Measurements from ENCODE around the gene KLHDC1. TPM values are rescaled to one million over a fixed set of nuclear protein-coding genes. Genes with fewer than 3 reads are reported as not detected.
"Not testable (repeated sequence)": the region's sequence is repeated elsewhere in the genome, so short reads cannot be mapped to it uniquely, and the experiment has no call there.

The KLHDC1 gene
- total and polyA plus RNA-seq, 2 donors from 2014 or later = 2.3 to 8.4 TPM

DNA sequence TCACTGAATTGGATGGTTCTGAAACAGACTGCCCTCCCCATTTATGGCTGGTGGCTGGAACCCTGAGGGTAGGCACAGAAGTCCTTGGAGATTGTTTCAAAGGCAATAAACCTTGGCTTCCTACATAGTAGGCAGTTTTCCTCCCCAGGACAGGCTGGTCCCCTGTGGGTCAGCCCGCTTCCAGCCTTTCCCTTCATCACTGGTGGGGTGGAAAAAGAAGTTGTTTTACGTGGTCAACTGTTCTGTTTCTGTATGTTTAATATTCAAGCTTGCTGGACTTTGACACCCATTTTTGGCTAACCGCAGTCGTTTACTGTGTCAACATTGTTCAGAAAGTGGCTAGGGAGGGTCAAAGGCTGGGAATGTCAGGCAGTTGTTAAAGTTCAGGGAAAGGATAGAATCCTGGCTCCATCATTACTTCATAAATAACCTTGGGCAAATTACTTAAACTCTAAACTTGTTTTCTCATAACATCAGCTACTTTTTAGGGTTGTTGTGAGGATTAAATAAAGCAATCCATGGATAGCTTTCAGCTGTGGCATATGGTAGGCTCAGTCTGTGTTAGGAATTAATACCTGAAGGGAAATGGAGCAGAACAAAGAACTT is 77.4 kb downstream of the KLHDC1 start:
- TF ChIP-seq CTCF (IDR thresholded peaks at IDR 0.05; ENCODE audit: borderline replicate concordance, extremely low read depth, insufficient read depth) = no peak
- DNase-seq = peak in 4 of 5 donors; percentile 45 to 84 (median 62)
- Histone ChIP-seq H3K4me3 (ENCODE audit: low read length in 3 of 3) (peak overlapping the region; percentile 44 to 99 (median 74)), H3K36me3 (ENCODE audit: control insufficient read depth in 2 of 3, insufficient read depth in 3 of 3, low read length in 3 of 3) (peaks cover 0 to 20% (median 7%) of the 10 kb centered on the region in 3 donors), H3K9me3 (ENCODE audit: control insufficient read depth in 2 of 3, insufficient read depth in 1 of 3, low read length in 3 of 3) (no peaks in the 10 kb centered on the region), H3K27ac (ENCODE audit: low read depth in 2 of 2, low read length in 2 of 2) (peak overlapping the region; percentile 93 to 98), H3K4me1 (ENCODE audit: control insufficient read depth in 2 of 3, insufficient read depth in 2 of 3, low read depth in 1 of 3, low read length in 3 of 3) (peaks cover 6 to 24% (median 18%) of the 10 kb centered on the region in 3 donors), H3K27me3 (ENCODE audit: control insufficient read depth, insufficient read depth, low read length) (no peaks in the 10 kb centered on the region), H3K9ac (ENCODE audit: low read length in 3 of 3) (peak overlapping the region; percentile 33 to 99 (median 46))
- intact Hi-C loops (cut with DNase I) = no loop called here
- FAIRE-seq = no peak

GRCh38 chr14:49771691-49772090 is 78.8 kb downstream of the KLHDC1 start:
- H3K4me3 ChIP-seq (ENCODE audit: low read length in 3 of 3); H3K27me3 ChIP-seq (ENCODE audit: control insufficient read depth, insufficient read depth, low read length); H3K9ac ChIP-seq (ENCODE audit: low read length in 3 of 3); FAIRE-seq; intact Hi-C loops (cut with DNase I); H3K9me3 ChIP-seq (ENCODE audit: control insufficient read depth in 2 of 3, insufficient read depth in 1 of 3, low read length in 3 of 3); DNase-seq: not testable (repeated sequence)
- Histone ChIP-seq H3K36me3 (ENCODE audit: control insufficient read depth in 2 of 3, insufficient read depth in 3 of 3, low read length in 3 of 3) (peaks cover 0 to 30% (median 12%) of the 10 kb centered on the region in 3 donors), H3K4me1 (ENCODE audit: control insufficient read depth in 2 of 3, insufficient read depth in 2 of 3, low read depth in 1 of 3, low read length in 3 of 3) (peaks cover 6 to 24% (median 18%) of the 10 kb centered on the region in 3 donors), H3K27ac (ENCODE audit: low read depth in 2 of 2, low read length in 2 of 2) (peak overlapping the region in 1 of 2 donors; percentile 29)

DNA sequence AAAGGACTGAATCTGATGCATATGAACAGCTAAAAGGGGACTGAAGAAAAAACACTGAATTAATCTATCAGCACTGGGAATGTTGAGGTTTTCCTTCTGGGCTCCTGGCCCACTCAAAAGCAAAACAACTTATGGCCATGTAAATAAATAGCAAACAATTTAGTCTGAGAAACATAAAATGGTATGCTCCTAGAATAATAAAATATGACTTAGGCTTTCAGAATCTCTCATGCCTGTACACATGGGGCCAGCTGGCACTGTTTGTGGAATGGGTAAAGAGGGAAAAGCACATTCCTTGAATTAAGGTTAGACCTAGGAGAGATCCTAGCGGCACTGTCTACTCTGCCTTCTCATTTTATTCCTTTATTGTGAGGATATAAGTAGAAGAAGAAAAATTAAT is 81.2 kb downstream of the KLHDC1 start:
- Histone ChIP-seq H3K4me3 (ENCODE audit: low read length in 3 of 3) (no peak overlapping the region), H3K9me3 (ENCODE audit: control insufficient read depth in 2 of 3, insufficient read depth in 1 of 3, low read length in 3 of 3) (no peaks in the 10 kb centered on the region), H3K27ac (ENCODE audit: low read depth in 2 of 2, low read length in 2 of 2) (no peak overlapping the region), H3K27me3 (ENCODE audit: control insufficient read depth, insufficient read depth, low read length) (no peaks in the 10 kb centered on the region), H3K36me3 (ENCODE audit: control insufficient read depth in 2 of 3, insufficient read depth in 3 of 3, low read length in 3 of 3) (peaks cover 0 to 42% (median 20%) of the 10 kb centered on the region in 3 donors), H3K4me1 (ENCODE audit: control insufficient read depth in 2 of 3, insufficient read depth in 2 of 3, low read depth in 1 of 3, low read length in 3 of 3) (peaks cover 6 to 22% (median 16%) of the 10 kb centered on the region in 3 donors), H3K9ac (ENCODE audit: low read length in 3 of 3) (no peak overlapping the region)
- intact Hi-C loops (cut with DNase I) = no loop called here
- TF ChIP-seq CTCF (IDR thresholded peaks at IDR 0.05; ENCODE audit: borderline replicate concordance, extremely low read depth, insufficient read depth) = no peak
- FAIRE-seq (no peak), DNase-seq (no peak)

DNA sequence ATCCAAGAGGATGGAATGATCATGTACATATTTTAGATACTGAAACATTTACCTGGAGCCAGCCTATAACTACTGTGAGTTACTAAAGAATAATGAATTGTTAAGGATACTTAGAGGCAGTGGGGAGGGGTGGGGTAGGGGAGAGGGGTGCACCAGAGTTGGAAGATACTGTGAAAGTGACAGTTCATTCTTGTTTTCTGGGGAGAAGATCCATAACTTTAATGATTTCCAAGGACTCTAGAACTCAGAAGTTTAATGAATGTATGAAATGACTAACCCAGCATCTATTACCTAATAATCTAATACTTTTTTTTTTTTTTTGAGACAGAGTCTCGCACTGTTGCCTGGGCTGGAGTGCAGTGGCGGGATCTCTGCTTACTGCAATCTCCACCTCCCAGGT is 85.5 kb downstream of the KLHDC1 start:
- peaks cover 12 to 76% (median 39%) of the 10 kb centered on the region in 3 donors for H3K36me3 ChIP-seq (ENCODE audit: control insufficient read depth in 2 of 3, insufficient read depth in 3 of 3, low read length in 3 of 3)
- no peak for FAIRE-seq

DNA sequence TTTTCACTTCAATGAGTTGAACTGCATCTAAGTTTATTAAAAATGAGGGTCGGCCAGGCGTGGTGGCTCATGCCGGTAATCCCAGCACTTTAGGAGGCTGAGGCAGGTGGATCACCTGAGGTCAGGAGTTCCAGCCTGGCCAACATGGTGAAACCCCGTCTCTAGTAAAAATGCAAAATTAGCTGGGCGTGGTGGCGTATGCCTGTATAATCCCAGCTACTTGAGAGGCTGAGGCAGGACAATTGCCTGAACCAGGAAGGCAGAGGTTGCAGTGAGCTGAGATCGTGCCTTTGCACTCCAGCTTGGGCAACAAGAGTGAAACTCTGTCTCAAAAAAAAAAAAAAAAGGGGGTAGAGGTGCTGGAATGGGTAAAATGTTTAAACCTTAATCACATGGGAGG is 88.1 kb downstream of the KLHDC1 start:
- H3K27me3 ChIP-seq (ENCODE audit: control insufficient read depth, insufficient read depth, low read length); H3K9ac ChIP-seq (ENCODE audit: low read length in 3 of 3); FAIRE-seq; H3K9me3 ChIP-seq (ENCODE audit: control insufficient read depth in 2 of 3, insufficient read depth in 1 of 3, low read length in 3 of 3); H3K4me3 ChIP-seq (ENCODE audit: low read length in 3 of 3); DNase-seq; H3K27ac ChIP-seq (ENCODE audit: low read depth in 2 of 2, low read length in 2 of 2); H3K4me1 ChIP-seq (ENCODE audit: control insufficient read depth in 2 of 3, insufficient read depth in 2 of 3, low read depth in 1 of 3, low read length in 3 of 3); intact Hi-C loops (cut with DNase I): not testable (repeated sequence)
- H3K36me3 ChIP-seq (ENCODE audit: control insufficient read depth in 2 of 3, insufficient read depth in 3 of 3, low read length in 3 of 3) = peaks cover 18 to 60% (median 40%) of the 10 kb centered on the region in 3 donors

More for the DNA sequence above, 85.5 kb downstream of the KLHDC1 start:
- intact Hi-C loops (cut with DNase I) = no loop called here
- Histone ChIP-seq H3K27ac (ENCODE audit: low read depth in 2 of 2, low read length in 2 of 2) (no peak overlapping the region), H3K4me3 (ENCODE audit: low read length in 3 of 3) (no peak overlapping the region), H3K4me1 (ENCODE audit: control insufficient read depth in 2 of 3, insufficient read depth in 2 of 3, low read depth in 1 of 3, low read length in 3 of 3) (peaks cover 0 to 7% (median 2%) of the 10 kb centered on the region in 3 donors), H3K27me3 (ENCODE audit: control insufficient read depth, insufficient read depth, low read length) (no peaks in the 10 kb centered on the region), H3K9me3 (ENCODE audit: control insufficient read depth in 2 of 3, insufficient read depth in 1 of 3, low read length in 3 of 3) (no peaks in the 10 kb centered on the region), H3K9ac (ENCODE audit: low read length in 3 of 3) (no peak overlapping the region)
- TF ChIP-seq CTCF (IDR thresholded peaks at IDR 0.05; ENCODE audit: borderline replicate concordance, extremely low read depth, insufficient read depth) = no peak
- DNase-seq = no peak

All from kidney (tissue), 14 donors.